Measurements from ENCODE around the gene TMPRSS3.

DNA sequence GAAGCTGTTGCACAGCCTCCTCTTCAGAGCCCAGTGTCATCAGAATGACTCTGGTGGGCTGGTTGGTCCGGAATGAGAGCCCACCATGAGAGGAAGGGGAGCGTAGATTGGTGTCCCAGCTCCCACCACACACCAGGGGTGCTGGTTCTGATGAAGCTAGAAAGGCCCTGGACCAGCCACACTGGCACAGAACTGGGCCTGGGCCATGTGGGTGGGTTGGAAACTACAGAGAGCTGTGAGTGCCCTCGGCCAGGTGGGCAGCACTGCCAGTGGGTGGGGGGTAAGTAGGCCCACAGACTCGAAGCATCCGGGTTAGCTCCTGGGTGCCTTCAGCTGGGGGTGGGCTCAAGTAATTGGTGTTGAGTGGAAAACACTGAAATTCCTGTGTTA, 17.9 kb downstream of the TMPRSS3 start:
- TF ChIP-seq POLR2A (IDR thresholded peaks at IDR 0.05; ENCODE audit: low read length), result no peak
- no peak for TF ChIP-seq GATA1 (IDR thresholded peaks at IDR 0.05; ENCODE audit: low read depth, low read length)

Data from erythroblast (primary cell).